ENCODE data around the gene INCA1. TPM values are rescaled to one million over a fixed set of nuclear protein-coding genes. Genes with fewer than 3 reads are reported as not detected.

INCA1 gene
- total and polyA plus RNA-seq, 2 of the 13 experiments (the other 11 are each of a cell fraction or from before 2014, with no cell fraction given): 0.93 to 2.6 TPM

- TF ChIP-seq CREM (IDR thresholded peaks at IDR 0.05) (no peak), CREM (CRISPR knock-in tag; IDR thresholded peaks at IDR 0.05) (no peak), ZNF879 (CRISPR knock-in tag; IDR thresholded peaks at IDR 0.05) (no peak), SOX5 (CRISPR knock-in tag; IDR thresholded peaks at IDR 0.05; ENCODE audit: borderline replicate concordance) (no peak), ZNF816 (CRISPR knock-in tag; IDR thresholded peaks at IDR 0.05; ENCODE audit: borderline replicate concordance) (no peak), ZNF30 (CRISPR knock-in tag; IDR thresholded peaks at IDR 0.05) (no peak), IRX3 (CRISPR knock-in tag; IDR thresholded peaks at IDR 0.05; ENCODE audit: borderline replicate concordance, low read depth) (no peak), ZNF556 (CRISPR knock-in tag; IDR thresholded peaks at IDR 0.05; ENCODE audit: borderline replicate concordance) (no peak), ZBTB38 (CRISPR knock-in tag; IDR thresholded peaks at IDR 0.05) (no peak), HOXA5 (CRISPR knock-in tag; IDR thresholded peaks at IDR 0.05) (no peak), ZNF296 (CRISPR knock-in tag; conservative IDR thresholded peaks at IDR 0.05) (no peak), KLF16 (CRISPR knock-in tag; IDR thresholded peaks at IDR 0.05) (no peak), HNRNPLL (IDR thresholded peaks at IDR 0.05; ENCODE audit: low read depth, low read length, poor library complexity, severe bottlenecking) (no peak), ELF3 (CRISPR knock-in tag; IDR thresholded peaks at IDR 0.05) (no peak), AGO1 (IDR thresholded peaks at IDR 0.05; ENCODE audit: low read depth, low read length, poor library complexity, severe bottlenecking) (peak; percentile 75), TP53 (CRISPR knock-in tag; conservative IDR thresholded peaks at IDR 0.05) (no peak)
- TF ChIP-seq, protein P1, sequence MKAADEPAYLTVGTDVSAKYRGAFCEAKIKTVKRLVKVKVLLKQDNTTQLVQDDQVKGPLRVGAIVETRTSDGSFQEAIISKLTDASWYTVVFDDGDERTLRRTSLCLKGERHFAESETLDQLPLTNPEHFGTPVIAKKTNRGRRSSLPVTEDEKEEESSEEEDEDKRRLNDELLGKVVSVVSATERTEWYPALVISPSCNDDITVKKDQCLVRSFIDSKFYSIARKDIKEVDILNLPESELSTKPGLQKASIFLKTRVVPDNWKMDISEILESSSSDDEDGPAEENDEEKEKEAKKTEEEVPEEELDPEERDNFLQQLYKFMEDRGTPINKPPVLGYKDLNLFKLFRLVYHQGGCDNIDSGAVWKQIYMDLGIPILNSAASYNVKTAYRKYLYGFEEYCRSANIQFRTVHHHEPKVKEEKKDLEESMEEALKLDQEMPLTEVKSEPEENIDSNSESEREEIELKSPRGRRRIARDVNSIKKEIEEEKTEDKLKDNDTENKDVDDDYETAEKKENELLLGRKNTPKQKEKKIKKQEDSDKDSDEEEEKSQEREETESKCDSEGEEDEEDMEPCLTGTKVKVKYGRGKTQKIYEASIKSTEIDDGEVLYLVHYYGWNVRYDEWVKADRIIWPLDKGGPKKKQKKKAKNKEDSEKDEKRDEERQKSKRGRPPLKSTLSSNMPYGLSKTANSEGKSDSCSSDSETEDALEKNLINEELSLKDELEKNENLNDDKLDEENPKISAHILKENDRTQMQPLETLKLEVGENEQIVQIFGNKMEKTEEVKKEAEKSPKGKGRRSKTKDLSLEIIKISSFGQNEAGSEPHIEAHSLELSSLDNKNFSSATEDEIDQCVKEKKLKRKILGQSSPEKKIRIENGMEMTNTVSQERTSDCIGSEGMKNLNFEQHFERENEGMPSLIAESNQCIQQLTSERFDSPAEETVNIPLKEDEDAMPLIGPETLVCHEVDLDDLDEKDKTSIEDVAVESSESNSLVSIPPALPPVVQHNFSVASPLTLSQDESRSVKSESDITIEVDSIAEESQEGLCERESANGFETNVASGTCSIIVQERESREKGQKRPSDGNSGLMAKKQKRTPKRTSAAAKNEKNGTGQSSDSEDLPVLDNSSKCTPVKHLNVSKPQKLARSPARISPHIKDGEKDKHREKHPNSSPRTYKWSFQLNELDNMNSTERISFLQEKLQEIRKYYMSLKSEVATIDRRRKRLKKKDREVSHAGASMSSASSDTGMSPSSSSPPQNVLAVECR (CRISPR knock-in tag; IDR thresholded peaks at IDR 0.05; ENCODE audit: borderline replicate concordance): no peak
Observed at GRCh38 chr17:4972752-4973151, 24.6 kb downstream of the INCA1 start (continued).

Data from HepG2 (cell line).